NCI-H1092 (cell line): ENCODE results near the gene CSRNP2.
"Not testable (repeated sequence)": the region's sequence is repeated elsewhere in the genome, so short reads cannot be mapped to it uniquely, and the experiment has no call there.

ENCODE experiments used
- DNase-seq: peaks from one replicate; lab custom pipeline; 2025; lab: John Stamatoyannopoulos, UW

The CSRNP2 gene

DNA sequence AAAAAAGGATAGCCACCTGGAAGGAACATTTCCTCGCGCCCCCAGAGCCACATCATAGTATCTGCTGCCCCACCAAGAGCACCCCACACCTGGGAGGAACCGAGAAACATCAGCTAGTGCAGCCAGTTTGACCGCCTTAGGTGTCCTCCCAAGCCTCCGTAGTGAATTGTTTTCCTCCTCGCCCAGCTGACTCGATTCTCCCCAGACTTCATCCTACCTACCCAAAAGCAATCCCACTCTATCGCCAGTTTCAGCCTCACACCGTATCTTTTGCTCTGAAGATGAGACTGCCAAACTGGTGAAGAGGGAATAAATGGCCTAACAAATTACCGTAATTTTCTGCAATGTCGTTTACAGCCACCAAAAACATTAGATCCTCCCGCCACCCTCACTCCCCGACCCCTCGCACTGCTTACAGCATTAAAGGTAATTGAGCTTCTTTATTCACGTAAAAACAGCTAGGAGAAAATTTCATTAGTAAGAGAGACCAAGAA is 56.0 kb downstream of the CSRNP2 start:
- DNase-seq, result no peak

DNA sequence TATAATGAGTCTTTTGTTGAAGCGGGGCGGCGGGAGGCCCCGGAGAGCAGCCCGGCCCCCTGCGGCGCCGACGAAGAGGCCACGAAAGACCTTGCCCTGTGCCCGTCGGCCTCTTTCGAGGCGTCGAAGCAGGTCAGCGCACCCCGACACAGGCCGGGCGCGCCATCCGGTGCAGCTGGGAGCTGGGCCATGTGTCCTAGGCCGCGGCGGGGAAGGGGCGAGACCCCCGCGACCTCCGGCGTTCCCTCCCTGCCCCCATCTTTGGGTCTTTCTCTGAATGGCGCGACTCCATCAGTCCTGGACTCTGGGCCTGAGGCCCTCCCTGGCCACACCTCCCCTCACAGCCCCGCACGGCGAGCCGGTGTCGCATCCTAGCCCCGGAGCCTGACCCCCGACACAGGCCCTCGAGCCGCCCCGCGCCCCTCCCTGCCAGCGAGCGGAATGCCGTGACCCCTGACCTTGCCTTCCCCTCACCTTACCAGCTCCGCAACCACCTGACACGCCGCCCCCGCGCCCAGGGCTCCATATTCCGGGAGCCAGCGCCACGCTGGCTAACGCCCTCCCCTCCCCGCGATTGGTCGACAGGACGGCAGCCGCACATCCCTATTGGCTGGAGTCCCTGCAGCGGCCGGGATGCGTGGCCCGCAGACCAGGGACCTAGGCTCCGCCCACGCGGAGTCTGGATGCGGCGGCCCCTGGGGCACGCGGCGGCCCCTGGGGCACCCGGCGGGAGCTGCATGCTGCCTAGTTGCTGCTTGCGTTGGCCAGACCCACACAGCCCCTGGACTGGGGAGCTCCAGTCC is 57.4 kb downstream of the CSRNP2 start, which contains the start of gene SLC11A2:
SLC11A2 (minus strand) TSS at position 549 of the 803 bp plus-strand sequence. CDS start 15,656 bp downstream, outside the sequence.
- peak; percentile 88 for DNase-seq

DNA sequence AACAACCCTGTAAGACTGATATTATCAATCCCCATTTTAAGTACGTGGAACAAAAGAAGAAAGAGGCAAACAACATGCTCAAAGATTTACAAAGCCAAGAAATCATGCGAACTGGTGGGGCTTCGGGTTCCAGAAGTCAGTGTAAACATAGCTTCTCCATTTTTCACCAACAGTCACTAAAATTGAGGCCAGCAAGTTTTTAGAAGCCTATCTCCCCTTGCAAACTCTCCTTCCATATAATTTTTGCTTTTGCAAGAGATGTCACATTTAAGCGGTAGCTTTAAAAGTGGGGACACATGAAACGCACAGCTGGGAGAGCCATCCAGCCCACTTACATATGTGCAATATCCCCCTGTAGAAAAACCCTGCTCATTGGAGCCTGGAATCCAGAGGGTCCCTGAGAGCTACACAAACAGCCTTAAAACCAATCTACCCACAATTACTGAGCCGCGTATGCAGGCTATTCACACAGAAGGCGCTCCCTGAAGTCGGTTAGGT is 58.0 kb downstream of the CSRNP2 start:
- DNase-seq, result peak; percentile 40

- DNase-seq, result no peak
Measured at GRCh38 chr12:51023625-51024382, 59.6 kb downstream of the CSRNP2 start.

DNA sequence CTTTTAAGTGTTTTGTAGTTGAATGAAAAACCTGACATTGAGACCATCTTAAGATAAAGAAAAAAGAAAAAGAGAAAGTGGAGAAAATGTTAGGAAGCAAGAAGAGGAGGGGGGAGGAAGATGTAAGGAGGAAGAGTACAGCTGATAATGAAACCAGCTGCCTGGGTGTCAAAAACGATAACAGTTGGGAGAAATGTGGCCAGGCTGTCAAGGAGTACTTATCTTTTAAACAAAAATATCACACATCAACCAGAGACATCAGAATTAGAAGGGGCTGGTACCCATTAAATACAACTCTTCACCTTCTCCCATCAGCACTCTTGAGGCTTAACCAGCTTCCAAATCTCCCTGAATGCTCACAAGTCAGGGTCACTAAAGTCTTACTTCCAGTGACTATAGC is 61.7 kb downstream of the CSRNP2 start:
- no peak for DNase-seq

DNA sequence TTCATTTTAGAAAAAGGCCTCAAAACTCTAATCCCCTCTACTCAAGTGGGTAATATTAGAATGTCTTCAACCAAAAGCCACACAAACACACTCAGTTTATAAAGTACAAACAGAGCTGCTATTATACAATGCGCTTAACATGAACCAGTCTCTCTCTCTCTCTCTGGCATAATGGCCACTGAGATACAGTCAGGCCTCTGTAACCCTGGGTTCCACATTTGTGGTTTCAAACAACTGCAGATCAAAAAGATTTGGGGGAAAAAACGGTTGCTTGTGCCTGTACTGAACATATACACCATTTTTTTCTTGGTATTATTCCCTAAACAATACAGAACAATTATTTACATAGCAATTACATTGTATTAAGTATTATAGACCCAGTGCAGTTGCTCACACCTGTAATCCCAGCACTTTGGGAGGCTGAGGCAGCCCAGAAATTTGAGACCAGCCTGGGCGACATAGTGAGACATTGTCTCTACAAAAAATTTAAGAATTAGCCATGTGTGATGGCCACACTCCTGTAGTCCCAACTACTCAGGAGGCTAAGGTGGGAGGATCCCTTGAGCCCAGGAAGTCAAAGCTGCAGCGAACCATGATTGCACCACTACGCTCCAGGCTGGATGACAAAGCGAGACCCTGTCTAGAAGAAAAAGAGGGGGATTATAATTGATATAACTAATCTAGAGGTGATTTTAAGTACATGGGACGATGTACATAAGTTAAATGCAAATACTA is 62.8 kb downstream of the CSRNP2 start:
- no peak for DNase-seq

DNA sequence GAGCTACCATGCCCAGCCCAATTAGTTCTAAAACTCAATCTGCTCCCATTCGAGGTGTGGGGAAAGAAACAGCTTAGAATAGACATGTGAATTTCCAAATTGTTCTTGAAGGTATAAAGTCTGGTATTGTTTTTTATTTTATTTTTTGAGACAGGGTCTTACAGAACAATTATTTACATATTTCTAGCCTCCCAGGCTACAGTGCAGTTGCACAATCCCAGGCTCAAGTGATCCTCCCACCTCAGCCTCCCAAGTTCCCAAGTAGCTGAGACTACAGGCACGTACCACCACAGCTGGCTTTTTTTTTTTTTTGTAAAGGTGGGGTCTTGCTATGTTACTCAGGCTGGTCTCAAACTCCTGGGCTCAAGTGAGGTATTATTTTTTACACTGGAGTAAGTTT is 63.5 kb downstream of the CSRNP2 start:
- DNase-seq, result no peak

GRCh38 chr12:51018956-51019355 is 64.4 kb downstream of the CSRNP2 start:
- DNase-seq, result no peak

DNA sequence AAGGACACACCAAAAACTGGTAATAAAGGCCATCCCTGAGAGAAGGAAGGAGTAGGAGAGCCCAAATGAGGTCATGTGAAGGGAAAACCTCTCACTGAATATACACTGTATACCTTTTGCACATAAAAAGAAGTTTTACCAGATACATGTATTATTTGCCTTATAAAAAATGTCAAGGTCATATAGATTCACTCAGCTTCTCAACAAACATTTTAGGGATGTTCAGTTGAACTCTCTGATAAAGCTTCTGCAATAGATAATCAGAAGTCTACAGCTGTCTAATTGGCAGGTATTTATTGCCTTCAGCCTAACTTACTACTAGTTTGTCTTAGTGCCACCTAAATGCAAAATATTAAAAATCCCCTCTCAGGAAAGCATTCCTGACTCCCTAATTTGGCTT is 65.9 kb downstream of the CSRNP2 start:
- no peak for DNase-seq

GRCh38 chr12:51014467-51014866 is 68.9 kb downstream of the CSRNP2 start:
- DNase-seq, result not testable (repeated sequence)

GRCh38 chr12:51013441-51013840 is 70.0 kb downstream of the CSRNP2 start:
- DNase-seq, result no peak

DNA sequence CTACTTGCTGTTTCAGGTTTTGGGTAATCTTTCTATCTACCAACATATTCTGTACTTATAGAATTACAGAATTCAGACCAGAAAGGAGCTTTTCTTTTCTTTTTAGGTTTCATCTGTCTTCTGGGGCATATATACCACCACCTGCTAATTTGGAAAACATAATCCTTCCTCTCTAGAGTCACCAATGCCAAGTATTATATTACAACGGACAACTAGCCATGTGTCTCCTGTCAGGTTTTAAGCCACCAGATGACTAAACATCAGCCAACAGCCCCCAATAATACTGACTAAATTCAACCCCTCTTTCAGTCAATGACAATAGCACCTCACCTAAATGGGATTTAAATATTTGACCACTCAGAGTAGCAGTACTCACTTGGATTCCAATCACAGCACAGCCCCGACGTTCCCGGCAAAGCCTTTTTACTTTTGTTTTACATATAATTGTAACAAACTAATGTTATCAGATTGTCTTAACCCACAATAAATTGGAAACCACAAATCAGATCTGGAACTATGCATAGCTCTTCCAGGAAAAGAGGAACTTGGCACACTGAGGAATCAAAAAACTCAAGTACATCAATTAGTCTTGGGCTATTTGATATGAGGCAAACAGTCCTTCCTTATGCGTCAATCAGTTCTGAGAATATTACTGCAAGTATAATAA is 70.7 kb downstream of the CSRNP2 start:
- DNase-seq, result no peak

GRCh38 chr12:51011955-51012354 is 71.4 kb downstream of the CSRNP2 start:
- DNase-seq, result no peak
